ENCODE measurements around the gene CYTIP.

DNA sequence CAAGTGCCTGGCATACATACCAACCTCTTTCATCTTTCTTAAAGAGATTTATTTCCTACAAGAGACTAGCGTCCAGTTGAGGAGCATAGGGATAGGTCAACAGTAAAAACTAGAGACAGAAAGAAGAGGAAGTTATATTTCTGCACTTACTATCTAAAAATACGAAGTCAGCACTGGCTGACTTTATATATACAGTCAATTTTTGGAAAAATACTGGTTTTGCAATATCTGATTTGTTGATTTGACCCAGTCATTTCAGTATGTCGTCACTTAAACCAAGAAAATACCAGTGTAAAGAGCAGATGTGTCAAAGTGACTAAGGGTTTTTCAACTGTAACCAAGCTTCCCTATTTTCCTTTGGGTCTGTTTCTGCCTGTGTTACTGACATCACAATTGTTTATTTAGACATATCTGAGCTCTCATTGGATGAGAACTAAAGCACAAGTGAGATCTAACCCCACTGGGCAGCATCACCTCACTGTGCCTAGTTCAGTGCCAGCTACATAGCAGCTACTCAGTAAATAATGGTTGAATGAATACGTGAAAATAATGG lies 23.0 kb downstream of the CYTIP start:
- TF ChIP-seq GATA2 (IDR thresholded peaks at IDR 0.05; ENCODE audit: low read depth, low read length) (no peak), GATA3 (IDR thresholded peaks at IDR 0.05; ENCODE audit: low read depth, low read length) (no peak)

Data from SH-SY5Y (cell line).